GM23338 (cell line): ENCODE data around the gene SLC26A5.

Experiments
- CTCF ChIP-seq, 2 experiments: fragments of 200-600 bp in 1 of 2; sonication (generic) in 1 of 2; conservative IDR thresholded peaks; 2 replicates each; pipeline versions ENCODE4 v1.5.1 to v1.6.1; 2016 to 2017; ENCODE audit warnings: antibody characterized with exemption in 2 of 2, low read depth in 2 of 2, mild to moderate bottlenecking in 2 of 2, moderate library complexity in 1 of 2
- EZH2 ChIP-seq: fragments of 200-600 bp; sonication (generic); IDR thresholded peaks from one replicate; pipeline ENCODE4 v1.8.0; 2017; ENCODE audit warnings: antibody characterized with exemption, mild to moderate bottlenecking, low read depth; ENCODE audit not compliant: unreplicated experiment

- TF ChIP-seq CTCF (conservative IDR thresholded peaks at IDR 0.05; ENCODE audit: low read depth in 2 of 2), result no peak
- TF ChIP-seq EZH2, result no peak
These were observed 57.4 kb downstream of the SLC26A5 start for GRCh38 chr7:103388469-103389140.
